Measurements from ENCODE around the gene SNRPA. TPM values are rescaled to one million over a fixed set of nuclear protein-coding genes. Genes with fewer than 3 reads are reported as not detected.

The SNRPA gene
- polyA plus RNA-seq, 3 donors = 27.9 to 78.3 (median 44.2) TPM

GRCh38 chr19:40723661-40724254, 27.2 kb upstream of the SNRPA start:
- intact Hi-C loops (cut with micrococcal nuclease) = no loop called here
- WGBS (ENCODE audit: insufficient coverage) = 88% methylated on average over 1 of the region's 5 CpGs
- Mint-ChIP-seq H3K4me1 (peaks cover 38% of the 10 kb centered on the region), H3K36me3 (peaks cover 51 to 59% of the 10 kb centered on the region in 2 donors), H3K27me3 (ENCODE audit: low read depth in 3 of 3) (peaks cover 0 to 1% (median 0%) of the 10 kb centered on the region in 3 donors), H3K4me3 (no peak overlapping the region), H3K9me3 (peaks cover 0 to 13% (median 6%) of the 10 kb centered on the region in 7 donors), H3K27ac (no peak overlapping the region)
- Histone ChIP-seq H3K36me3 (replicated peaks in 1 of 2; ENCODE audit: control insufficient read depth in 1 of 2, insufficient read depth in 2 of 2, low read length in 2 of 2) (peaks cover 35 to 58% of the 10 kb centered on the region in 2 donors), H3K4me3 (replicated peaks in 1 of 3; ENCODE audit: low read depth in 2 of 3, low read length in 3 of 3) (no peak overlapping the region), H4K20me1 (ENCODE audit: insufficient read depth, low read length) (peaks cover 17% of the 10 kb centered on the region), H3K4me1 (ENCODE audit: control insufficient read depth in 1 of 2, insufficient read depth in 2 of 2, low read length in 2 of 2) (peaks cover 24 to 25% of the 10 kb centered on the region in 2 donors), H3K9me3 (replicated peaks in 1 of 2; ENCODE audit: control insufficient read depth in 1 of 2, insufficient read depth in 1 of 2, low read length in 2 of 2) (peaks cover 4 to 6% of the 10 kb centered on the region in 2 donors), H3K27me3 (ENCODE audit: control insufficient read depth in 2 of 2, insufficient read depth in 2 of 2, low read length in 2 of 2) (no peaks in the 10 kb centered on the region), H3K9ac (ENCODE audit: insufficient read depth, low read length, poor library complexity, severe bottlenecking) (no peak overlapping the region), H3K4me2 (replicated peaks; ENCODE audit: extremely low read depth, low read length, poor library complexity, severe bottlenecking) (no peak overlapping the region), H3K79me2 (ENCODE audit: insufficient read depth, low read length) (peaks cover 9% of the 10 kb centered on the region), H2AFZ (ENCODE audit: insufficient read depth, low read depth, low read length, poor library complexity, severe bottlenecking) (no peak overlapping the region), H3K27ac (ENCODE audit: low read depth in 1 of 2, low read length in 2 of 2) (no peak overlapping the region)
- DNase-seq = no peak
- no peak for TF ChIP-seq CTCF (IDR thresholded peaks at IDR 0.05)

GRCh38 chr19:40724315-40724714, 26.7 kb upstream of the SNRPA start:
- Histone ChIP-seq H3K4me2 (replicated peaks; ENCODE audit: extremely low read depth, low read length, poor library complexity, severe bottlenecking) (no peak overlapping the region), H3K79me2 (ENCODE audit: insufficient read depth, low read length) (peaks cover 3% of the 10 kb centered on the region), H3K9me3 (replicated peaks in 1 of 2; ENCODE audit: control insufficient read depth in 1 of 2, insufficient read depth in 1 of 2, low read length in 2 of 2) (peaks cover 4 to 6% of the 10 kb centered on the region in 2 donors), H3K36me3 (replicated peaks in 1 of 2; ENCODE audit: control insufficient read depth in 1 of 2, insufficient read depth in 2 of 2, low read length in 2 of 2) (peaks cover 39 to 64% of the 10 kb centered on the region in 2 donors), H3K27ac (ENCODE audit: low read depth in 1 of 2, low read length in 2 of 2) (no peak overlapping the region), H3K9ac (ENCODE audit: insufficient read depth, low read length, poor library complexity, severe bottlenecking) (no peak overlapping the region), H3K27me3 (ENCODE audit: control insufficient read depth in 2 of 2, insufficient read depth in 2 of 2, low read length in 2 of 2) (no peaks in the 10 kb centered on the region), H3K4me3 (replicated peaks in 1 of 3; ENCODE audit: low read depth in 2 of 3, low read length in 3 of 3) (no peak overlapping the region), H4K20me1 (ENCODE audit: insufficient read depth, low read length) (peaks cover 17% of the 10 kb centered on the region), H3K4me1 (ENCODE audit: control insufficient read depth in 1 of 2, insufficient read depth in 2 of 2, low read length in 2 of 2) (peaks cover 18 to 20% of the 10 kb centered on the region in 2 donors), H2AFZ (ENCODE audit: insufficient read depth, low read depth, low read length, poor library complexity, severe bottlenecking) (no peak overlapping the region)
- H3K4me1 Mint-ChIP-seq = peaks cover 33% of the 10 kb centered on the region
- WGBS (ENCODE audit: insufficient coverage) = no CpG with 5 or more reads among the region's 4 CpGs
- peaks cover 55 to 65% of the 10 kb centered on the region in 2 donors for H3K36me3 Mint-ChIP-seq
- DNase-seq = no peak
- H3K9me3 Mint-ChIP-seq = peaks cover 0 to 13% (median 7%) of the 10 kb centered on the region in 7 donors
- H3K27me3 Mint-ChIP-seq (ENCODE audit: low read depth in 3 of 3) = peaks cover 0 to 1% (median 0%) of the 10 kb centered on the region in 3 donors
- peak overlapping the region in 1 of 7 donors; percentile 70 for H3K27ac Mint-ChIP-seq
- intact Hi-C loops (cut with micrococcal nuclease) = no loop called here
- TF ChIP-seq CTCF (IDR thresholded peaks at IDR 0.05) = no peak
- H3K4me3 Mint-ChIP-seq = no peak overlapping the region

Measured in CD14-positive monocyte (primary cell).